HUES64 (cell line): ENCODE data around the gene STRA8.

ENCODE experiments used
- H3K27ac ChIP-seq: 2 replicates; pipeline ENCODE4 v1.7.0; 2013; ENCODE audit warnings: low read depth, low read length, inconsistent platforms
- H3K27me3 ChIP-seq: 2 replicates; pipeline ENCODE4 v1.6.1; 2013; ENCODE audit warnings: mild to moderate bottlenecking, low read length; ENCODE audit not compliant: insufficient read depth
- H3K36me3 ChIP-seq: 2 replicates; pipeline ENCODE4 v1.6.1; 2013; ENCODE audit warnings: mild to moderate bottlenecking, low read length; ENCODE audit not compliant: insufficient read depth
- H3K4me1 ChIP-seq: 2 replicates; pipeline ENCODE4 v1.6.1; 2013; ENCODE audit warnings: mild to moderate bottlenecking, low read length, moderate library complexity; ENCODE audit not compliant: insufficient read depth
- H3K4me3 ChIP-seq: 2 replicates; pipeline ENCODE4 v1.5.1; 2013; ENCODE audit warnings: mild to moderate bottlenecking, low read length, moderate library complexity
- H3K9ac ChIP-seq: 2 replicates; pipeline ENCODE4 v1.6.1; 2013; ENCODE audit warnings: mild to moderate bottlenecking, low read depth, low read length
- H3K9me3 ChIP-seq: 2 replicates; pipeline ENCODE4 v1.6.1; 2013; ENCODE audit warnings: low read depth, low read length; ENCODE audit not compliant: insufficient read depth
- WGBS: fragments of 150-250, 120-280 bp; methylation state at CpG from one replicate; pipeline ENCODE4 v1.1.7; 2013; ENCODE audit warnings: missing lambda C conversion rate; 5-methylcytosine and 5-hydroxymethylcytosine counted together

Gene STRA8

GRCh38 chr7:135291809-135292253, 58.2 kb downstream of the STRA8 start:
- WGBS, result 84% methylated on average over 8 of the region's 8 CpGs
- H3K9ac ChIP-seq, result no peak overlapping the region
- H3K4me1 ChIP-seq, result no peaks in the 10 kb centered on the region
- H3K36me3 ChIP-seq, result no peaks in the 10 kb centered on the region
- no peaks in the 10 kb centered on the region for H3K9me3 ChIP-seq
- H3K27ac ChIP-seq, result no peak overlapping the region
- no peaks in the 10 kb centered on the region for H3K27me3 ChIP-seq
- H3K4me3 ChIP-seq, result no peak overlapping the region

GRCh38 chr7:135299235-135299634, 65.6 kb downstream of the STRA8 start:
- H3K4me3 ChIP-seq, result no peak overlapping the region
- H3K27ac ChIP-seq, result no peak overlapping the region
- 80% methylated on average over 6 of the region's 6 CpGs for WGBS

GRCh38 chr7:135300913-135301765, 67.5 kb downstream of the STRA8 start:
- H3K9ac ChIP-seq, result no peak overlapping the region
- peaks cover 6% of the 10 kb centered on the region for H3K4me1 ChIP-seq
- H3K27me3 ChIP-seq, result no peaks in the 10 kb centered on the region
- 82% methylated on average over 2 of the region's 3 CpGs for WGBS
- no peak overlapping the region for H3K27ac ChIP-seq
- no peak overlapping the region for H3K4me3 ChIP-seq
- H3K36me3 ChIP-seq, result no peaks in the 10 kb centered on the region
- no peaks in the 10 kb centered on the region for H3K9me3 ChIP-seq

More at GRCh38 chr7:135299235-135299634, 65.6 kb downstream of the STRA8 start:
- Histone ChIP-seq H3K9ac (no peak overlapping the region), H3K36me3 (no peaks in the 10 kb centered on the region), H3K9me3 (no peaks in the 10 kb centered on the region), H3K4me1 (peaks cover 6% of the 10 kb centered on the region), H3K27me3 (no peaks in the 10 kb centered on the region)
